Measurements from ENCODE around the gene RCE1.
A peak's percentile ranks its signal among the peaks of the same experiment; 100 is the strongest.
"Not testable (repeated sequence)": the region's sequence is repeated elsewhere in the genome, so short reads cannot be mapped to it uniquely, and the experiment has no call there.

Gene RCE1, protein sequence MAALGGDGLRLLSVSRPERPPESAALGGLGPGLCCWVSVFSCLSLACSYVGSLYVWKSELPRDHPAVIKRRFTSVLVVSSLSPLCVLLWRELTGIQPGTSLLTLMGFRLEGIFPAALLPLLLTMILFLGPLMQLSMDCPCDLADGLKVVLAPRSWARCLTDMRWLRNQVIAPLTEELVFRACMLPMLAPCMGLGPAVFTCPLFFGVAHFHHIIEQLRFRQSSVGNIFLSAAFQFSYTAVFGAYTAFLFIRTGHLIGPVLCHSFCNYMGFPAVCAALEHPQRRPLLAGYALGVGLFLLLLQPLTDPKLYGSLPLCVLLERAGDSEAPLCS

DNA sequence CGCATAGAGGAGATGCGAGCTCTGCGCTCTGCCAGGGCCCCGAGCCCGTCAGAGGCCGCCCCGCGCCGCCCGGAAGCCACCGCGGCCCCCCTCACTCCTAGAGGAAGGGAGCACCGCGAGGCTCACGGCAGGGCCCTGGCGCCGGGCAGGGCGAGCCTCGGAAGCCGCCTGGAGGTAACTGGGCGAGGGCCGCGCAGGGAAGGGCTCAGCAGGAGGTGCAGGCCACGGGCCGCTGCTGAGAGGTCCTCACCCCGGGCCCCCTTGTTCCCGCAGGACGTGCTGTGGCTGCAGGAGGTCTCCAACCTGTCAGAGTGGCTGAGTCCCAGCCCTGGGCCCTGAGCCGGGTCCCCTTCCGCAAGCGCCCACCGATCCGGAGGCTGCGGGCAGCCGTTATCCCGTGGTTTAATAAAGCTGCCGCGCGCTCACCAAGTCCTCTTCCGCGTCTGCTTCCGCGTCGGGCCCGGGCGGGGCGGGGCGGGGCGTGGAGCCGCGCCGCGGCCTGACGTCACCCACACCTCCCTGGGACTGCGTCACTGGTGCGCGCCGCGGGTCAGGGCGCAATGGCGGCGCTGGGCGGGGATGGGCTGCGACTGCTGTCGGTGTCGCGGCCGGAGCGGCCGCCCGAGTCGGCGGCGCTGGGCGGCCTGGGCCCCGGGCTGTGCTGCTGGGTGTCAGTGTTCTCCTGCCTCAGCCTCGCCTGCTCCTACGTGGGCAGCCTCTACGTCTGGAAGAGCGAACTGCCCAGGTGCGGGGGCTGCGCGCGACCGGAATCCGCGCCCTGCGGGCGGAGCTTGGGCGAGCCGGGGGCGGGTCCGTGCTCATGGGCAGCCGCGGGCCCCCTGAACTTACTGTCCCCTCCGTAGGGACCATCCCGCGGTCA, at the start of gene RCE1:
Gene RCE1 (plus strand): TSS at position 546 of the 880 bp plus-strand sequence. CDS start 15 bp downstream, at position 561.
- DNase-seq (ENCODE audit: low read depth, low spot score) = peak; percentile 93

DNA sequence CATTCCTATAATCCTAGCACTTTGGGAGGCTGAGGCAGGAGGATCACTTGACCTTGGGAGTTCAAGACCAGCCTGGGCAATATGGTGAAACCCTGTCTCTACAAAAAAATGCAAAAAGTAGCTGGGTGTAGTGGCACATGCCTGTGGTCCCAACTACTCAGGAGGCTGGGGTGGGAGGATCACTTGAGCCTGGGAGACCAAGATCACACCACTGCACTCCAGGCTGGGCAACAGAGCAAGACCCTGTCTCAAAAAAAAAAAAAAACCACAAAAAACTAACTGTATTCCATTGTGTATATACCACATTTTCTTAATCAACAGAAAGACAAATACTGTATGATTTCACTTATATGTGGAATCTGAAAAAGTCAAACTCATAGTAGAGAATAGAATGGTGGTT, 43.4 kb upstream of the RCE1 start:
- not testable (repeated sequence) for DNase-seq (ENCODE audit: low read depth, low spot score)

DNA sequence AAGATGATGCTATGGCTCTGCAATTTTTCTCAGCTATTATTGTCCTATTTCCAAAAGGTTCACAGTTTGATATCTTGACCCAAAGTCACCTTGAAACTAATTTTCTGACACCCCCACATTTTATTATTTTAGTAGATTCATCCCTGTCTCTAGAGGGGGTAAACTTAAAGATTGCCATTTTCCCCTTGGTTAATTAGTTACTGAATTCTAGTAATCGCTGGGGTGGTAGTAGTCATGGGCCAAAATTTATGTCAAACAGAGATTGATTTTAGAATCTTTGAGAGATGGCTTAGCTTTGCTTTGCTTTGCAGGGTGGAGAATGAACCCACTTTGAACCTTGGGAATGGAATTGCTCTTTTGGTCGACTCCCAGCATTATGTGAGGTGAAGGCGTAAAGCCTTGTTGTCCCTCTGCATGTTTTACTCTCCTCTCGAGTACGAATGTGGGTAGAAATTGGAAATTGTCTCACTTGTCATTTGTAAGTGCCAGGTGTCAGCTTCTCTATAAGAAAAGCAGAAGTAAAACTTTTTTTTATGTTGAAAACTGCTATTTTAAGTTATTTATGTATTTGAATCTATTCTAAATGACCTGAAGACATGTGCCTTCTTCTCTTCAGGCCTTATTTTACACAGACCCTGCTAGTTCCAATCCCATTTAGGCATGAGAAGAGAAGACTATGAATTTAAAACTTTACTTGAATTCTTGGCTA, 42.4 kb upstream of the RCE1 start:
- no peak for DNase-seq (ENCODE audit: low read depth, low spot score)

GRCh38 chr11:66809592-66809991, 33.6 kb upstream of the RCE1 start:
- DNase-seq (ENCODE audit: low read depth, low spot score) = no peak

- DNase-seq (ENCODE audit: low read depth, low spot score) = no peak
Observed at GRCh38 chr11:66810576-66811185, 32.6 kb upstream of the RCE1 start.

GRCh38 chr11:66814678-66815077, 28.6 kb upstream of the RCE1 start:
- DNase-seq (ENCODE audit: low read depth, low spot score) = no peak

DNA sequence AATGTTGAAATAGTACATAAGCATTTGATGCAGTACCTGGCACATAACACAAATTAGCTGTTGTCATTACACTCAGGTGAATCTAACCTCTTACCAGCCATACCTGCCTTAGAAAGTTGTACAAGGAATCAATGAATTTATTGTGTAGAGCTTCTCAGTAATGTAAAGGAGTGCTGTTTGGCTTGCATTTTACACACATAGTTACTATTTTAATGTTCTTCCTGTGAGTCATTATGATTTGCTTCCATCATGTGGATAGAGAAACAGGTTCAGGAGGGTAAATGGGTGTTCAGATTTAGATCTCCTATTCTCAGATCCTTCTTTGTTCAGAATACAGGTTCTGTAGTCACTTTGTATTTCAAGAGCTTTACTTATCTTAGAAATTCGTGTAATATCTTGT, 27.6 kb upstream of the RCE1 start:
- no peak for DNase-seq (ENCODE audit: low read depth, low spot score)

- peak; percentile 42 for DNase-seq (ENCODE audit: low read depth, low spot score)
Observed at GRCh38 chr11:66818231-66818955, 24.8 kb upstream of the RCE1 start.

DNA sequence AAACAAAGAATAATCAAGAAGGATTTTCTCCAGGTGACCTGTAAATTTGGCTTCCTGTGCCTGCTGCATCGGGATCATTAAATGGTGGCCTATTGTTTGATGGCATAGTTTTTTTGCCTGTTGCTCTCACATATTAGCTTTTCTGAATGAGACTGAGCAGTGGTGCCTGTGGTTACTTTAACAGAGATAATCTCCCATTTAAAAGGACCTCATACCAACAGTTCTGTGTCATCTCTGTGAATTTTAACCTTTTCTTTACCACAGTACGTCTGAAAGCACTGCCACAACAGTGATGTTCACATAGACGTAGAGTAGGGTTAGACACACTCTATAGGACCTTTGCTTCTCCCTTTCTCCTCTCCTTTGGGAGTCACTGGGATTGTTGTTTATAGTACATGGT, 22.9 kb upstream of the RCE1 start:
- no peak for DNase-seq (ENCODE audit: low read depth, low spot score)

DNA sequence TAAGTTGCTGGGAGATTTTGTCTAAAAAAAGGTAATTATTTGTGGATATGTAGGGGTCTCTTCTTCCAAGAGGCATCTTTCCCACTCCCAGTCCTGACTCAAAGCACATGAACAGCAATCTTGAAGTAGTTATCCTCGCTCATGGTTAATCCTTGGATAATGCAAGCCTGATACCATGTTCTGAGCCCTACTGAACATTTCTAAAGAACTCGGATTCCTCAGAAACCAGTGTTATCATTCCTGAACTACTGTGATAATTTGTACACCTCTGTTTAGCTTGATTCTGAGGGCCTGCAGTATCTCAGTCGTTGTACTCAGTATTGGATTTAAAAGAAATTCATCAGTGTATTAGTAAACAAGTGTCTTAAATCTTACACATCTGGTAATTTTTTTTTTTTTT, 22.3 kb upstream of the RCE1 start:
- DNase-seq (ENCODE audit: low read depth, low spot score) = no peak

DNA sequence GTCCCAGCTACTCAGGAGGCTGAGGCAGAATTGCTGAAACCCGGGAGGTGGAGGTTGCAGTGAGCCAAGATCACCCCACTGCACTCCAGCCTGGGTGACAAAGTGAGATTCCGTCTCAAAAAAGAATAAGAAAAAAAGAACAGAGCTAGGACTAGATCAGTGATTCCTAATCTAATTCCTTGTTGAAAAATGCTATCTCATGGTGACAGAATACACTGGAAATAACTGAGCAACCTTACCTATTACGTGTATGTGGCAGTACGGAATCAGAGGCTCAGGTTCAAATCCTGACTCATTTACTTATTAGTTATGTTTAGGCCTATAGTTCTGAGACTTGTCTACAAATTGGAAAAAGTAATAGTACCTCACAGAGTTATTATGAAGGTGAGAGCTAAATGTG, 19.5 kb upstream of the RCE1 start:
- no peak for DNase-seq (ENCODE audit: low read depth, low spot score)

GRCh38 chr11:66824573-66824972, 18.7 kb upstream of the RCE1 start:
- not testable (repeated sequence) for DNase-seq (ENCODE audit: low read depth, low spot score)

- no peak for DNase-seq (ENCODE audit: low read depth, low spot score)
Observed at GRCh38 chr11:66834539-66834845, 8.7 kb upstream of the RCE1 start.

DNA sequence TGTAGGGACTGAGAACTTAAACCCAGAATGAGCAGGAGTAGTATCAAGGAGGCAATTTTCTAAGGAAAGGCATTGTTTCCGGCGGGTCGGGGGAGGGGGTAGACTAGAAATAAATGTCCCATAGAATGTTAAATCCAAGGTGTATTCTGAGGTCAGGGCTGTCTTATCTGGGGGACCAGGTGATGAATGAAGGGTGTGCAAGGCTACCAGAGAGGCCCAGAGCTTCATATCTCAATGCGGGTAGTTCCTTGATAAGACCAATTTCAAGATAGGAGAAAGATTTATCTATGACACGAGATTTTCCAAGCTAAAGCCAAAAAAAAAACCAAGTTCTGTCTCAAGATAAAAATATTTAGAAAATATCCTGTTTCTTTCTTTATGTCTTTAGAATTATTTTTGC, 8.3 kb upstream of the RCE1 start:
- DNase-seq (ENCODE audit: low read depth, low spot score) = no peak

- no peak for DNase-seq (ENCODE audit: low read depth, low spot score)
Observed at GRCh38 chr11:66835768-66836405, 7.4 kb upstream of the RCE1 start.

DNA sequence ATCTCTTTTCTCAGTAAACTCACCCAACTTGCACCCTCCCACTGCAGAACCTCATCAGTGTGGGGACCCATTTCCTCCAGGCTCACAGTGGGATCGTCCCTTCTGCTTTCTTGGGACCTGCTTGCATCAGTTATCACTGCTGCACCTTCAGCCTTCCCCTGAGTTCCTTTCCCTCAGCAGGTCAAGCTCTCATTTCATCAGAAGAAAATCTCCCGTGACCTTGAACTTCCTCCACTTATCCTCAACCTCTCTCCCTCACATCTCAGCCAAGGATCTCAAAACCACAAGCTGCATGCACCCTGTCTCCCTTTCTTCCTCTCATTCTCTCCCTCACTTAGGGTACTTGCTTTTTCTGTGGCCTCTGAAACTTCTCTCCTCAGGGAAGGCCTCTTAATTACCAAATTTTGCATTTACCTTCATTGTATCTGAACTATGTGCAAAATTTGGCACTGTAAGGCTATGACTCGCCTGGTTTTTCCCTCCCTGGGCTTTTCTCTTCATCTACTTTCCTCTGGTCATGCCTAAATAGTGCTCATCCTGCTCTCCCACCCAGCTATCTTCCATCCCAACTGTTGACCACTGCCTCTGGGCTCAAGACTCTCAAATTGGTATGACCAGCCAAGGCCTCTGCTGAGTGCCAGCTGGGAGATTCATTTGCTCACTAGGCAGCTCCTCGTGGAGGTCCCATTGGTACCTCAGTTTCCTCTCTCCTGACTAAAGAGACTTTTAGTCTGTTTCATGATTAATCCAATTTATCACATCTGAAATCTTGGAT, 2.7 kb upstream of the RCE1 start:
- DNase-seq (ENCODE audit: low read depth, low spot score) = no peak

- no peak for DNase-seq (ENCODE audit: low read depth, low spot score)
Observed at GRCh38 chr11:66841861-66842260, 1.4 kb upstream of the RCE1 start.

DNA sequence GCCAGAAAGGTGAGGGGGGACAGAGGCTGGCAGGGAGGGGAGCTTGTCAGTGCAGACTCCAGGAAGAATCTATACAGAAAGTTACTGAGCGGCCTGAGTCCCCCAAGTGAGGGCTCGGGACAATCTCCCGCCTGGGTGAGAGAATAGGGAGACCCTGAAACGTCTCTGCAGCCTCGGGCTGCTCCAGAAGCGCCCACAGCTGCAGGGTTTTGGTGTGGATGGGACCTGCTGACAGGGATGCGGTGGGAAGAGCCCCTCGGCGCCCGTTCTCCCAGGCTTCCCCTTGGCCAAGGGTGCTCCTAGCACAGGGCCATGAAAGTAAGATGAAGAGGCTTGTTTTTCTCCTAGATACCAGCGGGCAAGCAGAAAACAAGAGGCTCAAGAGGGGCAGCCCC, 743 bp upstream of the RCE1 start:
- no peak for DNase-seq (ENCODE audit: low read depth, low spot score)

DNA sequence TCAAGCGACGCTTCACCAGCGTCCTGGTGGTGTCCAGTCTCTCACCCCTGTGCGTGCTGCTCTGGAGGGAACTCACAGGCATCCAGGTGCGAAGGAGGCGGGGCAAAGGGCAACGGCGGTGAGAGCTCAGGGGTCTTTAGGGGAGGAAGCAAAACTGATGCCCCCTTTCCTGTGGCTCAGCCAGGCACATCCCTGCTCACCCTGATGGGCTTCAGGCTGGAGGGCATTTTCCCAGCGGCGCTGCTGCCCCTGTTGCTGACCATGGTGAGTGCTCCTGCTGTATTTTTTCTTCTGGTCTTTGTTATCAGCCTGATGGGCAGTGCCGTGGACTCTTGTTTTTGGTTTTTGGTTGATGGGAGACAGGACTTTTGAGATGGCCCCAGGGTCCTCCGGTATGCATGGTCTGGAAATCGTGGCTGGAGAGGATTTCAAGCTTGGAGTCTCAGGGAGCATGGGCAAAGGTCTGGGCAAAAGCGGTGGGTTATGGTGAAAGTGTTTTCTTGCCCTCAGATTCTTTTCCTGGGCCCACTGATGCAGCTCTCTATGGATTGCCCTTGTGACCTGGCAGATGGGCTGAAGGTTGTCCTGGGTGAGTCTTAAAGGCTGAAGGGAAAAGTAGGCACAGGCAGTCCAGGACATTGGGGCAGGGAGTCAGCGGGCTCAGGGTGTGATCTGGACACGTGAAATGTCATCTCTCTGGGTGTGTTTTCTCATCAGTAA, 695 bp downstream of the RCE1 start:
- DNase-seq (ENCODE audit: low read depth, low spot score) = no peak

Measured in ELF-1 (cell line).